Lung (tissue), 12 donors: ENCODE results near the gene FAM98B. TPM values are rescaled to one million over a fixed set of nuclear protein-coding genes. Genes with fewer than 3 reads are reported as not detected.
A peak's percentile ranks its signal among the peaks of the same experiment; 100 is the strongest.

ENCODE experiments used
- ATAC-seq: fragments of 200-7000 bp; cut with Tn5 transposase; one replicate; pipeline ENCODE4 v1.9.1; 2020; ENCODE audit warnings: moderate number of reproducible peaks; ENCODE audit not compliant: insufficient read depth, low FRiP score
- DNase-seq, 3 donors: peaks; one replicate each; pipeline ENCODE4 v3.0.0-alpha.2; 2013 to 2017
- H3K27ac ChIP-seq, 2 donors: one replicate each; pipeline ENCODE4 v1.5.1; 2013; ENCODE audit warnings: mild to moderate bottlenecking in 2 of 2, moderate library complexity in 2 of 2, control low read depth in 1 of 2, inconsistent platforms in 1 of 2, low read depth in 1 of 2, low read length in 1 of 2
- H3K27me3 ChIP-seq, 3 donors: one replicate each; pipeline ENCODE4 v1.5.1; 2013; ENCODE audit warnings: low read length in 2 of 3; ENCODE audit not compliant: control insufficient read depth in 3 of 3, insufficient read depth in 3 of 3
- H3K36me3 ChIP-seq, 4 donors: one replicate each; pipeline ENCODE4 v1.5.1; 2013; ENCODE audit warnings: low read length in 4 of 4, mild to moderate bottlenecking in 1 of 4, moderate library complexity in 1 of 4; ENCODE audit not compliant: control insufficient read depth in 4 of 4, insufficient read depth in 4 of 4
- H3K4me1 ChIP-seq, 5 donors: one replicate each; pipeline ENCODE4 v1.5.1; 2013; ENCODE audit warnings: low read length in 5 of 5, mild to moderate bottlenecking in 2 of 5, moderate library complexity in 1 of 5; ENCODE audit not compliant: control insufficient read depth in 5 of 5, insufficient read depth in 5 of 5
- H3K4me3 ChIP-seq: one replicate; pipeline ENCODE4 v1.5.1; 2013; ENCODE audit warnings: mild to moderate bottlenecking, control low read depth, moderate library complexity
- H3K9ac ChIP-seq, 2 donors: one replicate each; pipeline ENCODE4 v1.5.1; 2013; ENCODE audit warnings: low read length in 2 of 2, control low read depth in 1 of 2; ENCODE audit not compliant: insufficient read depth in 1 of 2
- H3K9me3 ChIP-seq, 4 donors: one replicate each; pipeline ENCODE4 v1.5.1; 2013; ENCODE audit warnings: low read length in 3 of 4, mild to moderate bottlenecking in 1 of 4, moderate library complexity in 1 of 4; ENCODE audit not compliant: control insufficient read depth in 4 of 4, insufficient read depth in 3 of 4
- WGBS, 2 donors: extraction: QIAGEN DNeasy Blood & Tissue Kit; methylation state at CpG; one replicate each; pipeline ENCODE4 v1.1.7; 2013; 5-methylcytosine and 5-hydroxymethylcytosine counted together
- polyA plus RNA-seq, 2 donors: library from polyadenylated mRNA; stranded (reverse); fragments of 200-250 nt; gene quantifications; one replicate each; pipeline ENCODE4 v1.2.1, GENCODE V29; 2013
- total RNA-seq, 2 donors: library from RNA; depleted of rRNA in 1 of 2; stranded (reverse); fragments of >200 nt in 1 of 2; gene quantifications; one replicate each; pipeline ENCODE4 v1.2.1, GENCODE V29; 2014 to 2021
- TF ChIP-seq, protein P1 (sequence below): IDR thresholded peaks from 2 replicates; pipeline ENCODE4 v1.5.1; 2012; ENCODE audit warnings: mild to moderate bottlenecking; ENCODE audit errors: control extremely low read depth, extremely low read depth
- donor health status: control.
- donor health status: control.
- donor health status: Bipolar disorder and iron deficiency.
- donor health status: healthy.
- donor health status: DM: yes; HTN: yes; CAD: no.

FAM98B gene
- total and polyA plus RNA-seq, 4 donors, result 6.9 to 30.3 (median 9.1) TPM

GRCh38 chr15:38533926-38534325 lies 80.0 kb downstream of the FAM98B start:
- Histone ChIP-seq H3K4me3 (no peak overlapping the region), H3K27me3 (no peaks in the 10 kb centered on the region), H3K9ac (no peak overlapping the region), H3K9me3 (no peaks in the 10 kb centered on the region), H3K27ac (no peak overlapping the region), H3K36me3 (no peaks in the 10 kb centered on the region), H3K4me1 (peaks cover 0 to 4% (median 0%) of the 10 kb centered on the region in 5 donors)
- ATAC-seq (no peak), DNase-seq (no peak)
- TF ChIP-seq, protein P1, sequence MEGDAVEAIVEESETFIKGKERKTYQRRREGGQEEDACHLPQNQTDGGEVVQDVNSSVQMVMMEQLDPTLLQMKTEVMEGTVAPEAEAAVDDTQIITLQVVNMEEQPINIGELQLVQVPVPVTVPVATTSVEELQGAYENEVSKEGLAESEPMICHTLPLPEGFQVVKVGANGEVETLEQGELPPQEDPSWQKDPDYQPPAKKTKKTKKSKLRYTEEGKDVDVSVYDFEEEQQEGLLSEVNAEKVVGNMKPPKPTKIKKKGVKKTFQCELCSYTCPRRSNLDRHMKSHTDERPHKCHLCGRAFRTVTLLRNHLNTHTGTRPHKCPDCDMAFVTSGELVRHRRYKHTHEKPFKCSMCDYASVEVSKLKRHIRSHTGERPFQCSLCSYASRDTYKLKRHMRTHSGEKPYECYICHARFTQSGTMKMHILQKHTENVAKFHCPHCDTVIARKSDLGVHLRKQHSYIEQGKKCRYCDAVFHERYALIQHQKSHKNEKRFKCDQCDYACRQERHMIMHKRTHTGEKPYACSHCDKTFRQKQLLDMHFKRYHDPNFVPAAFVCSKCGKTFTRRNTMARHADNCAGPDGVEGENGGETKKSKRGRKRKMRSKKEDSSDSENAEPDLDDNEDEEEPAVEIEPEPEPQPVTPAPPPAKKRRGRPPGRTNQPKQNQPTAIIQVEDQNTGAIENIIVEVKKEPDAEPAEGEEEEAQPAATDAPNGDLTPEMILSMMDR, result no peak

GRCh38 chr15:38534691-38535090 lies 80.8 kb downstream of the FAM98B start:
- DNase-seq (no peak), ATAC-seq (no peak)
- Histone ChIP-seq H3K9ac (no peak overlapping the region), H3K27ac (no peak overlapping the region), H3K27me3 (no peaks in the 10 kb centered on the region), H3K4me3 (no peak overlapping the region), H3K9me3 (no peaks in the 10 kb centered on the region), H3K36me3 (no peaks in the 10 kb centered on the region), H3K4me1 (peaks cover 0 to 4% (median 0%) of the 10 kb centered on the region in 5 donors)
- TF ChIP-seq, protein P1, result no peak
- 86 to 97% methylated on average over 3 of the region's 3 CpGs for WGBS, 2 donors

DNA sequence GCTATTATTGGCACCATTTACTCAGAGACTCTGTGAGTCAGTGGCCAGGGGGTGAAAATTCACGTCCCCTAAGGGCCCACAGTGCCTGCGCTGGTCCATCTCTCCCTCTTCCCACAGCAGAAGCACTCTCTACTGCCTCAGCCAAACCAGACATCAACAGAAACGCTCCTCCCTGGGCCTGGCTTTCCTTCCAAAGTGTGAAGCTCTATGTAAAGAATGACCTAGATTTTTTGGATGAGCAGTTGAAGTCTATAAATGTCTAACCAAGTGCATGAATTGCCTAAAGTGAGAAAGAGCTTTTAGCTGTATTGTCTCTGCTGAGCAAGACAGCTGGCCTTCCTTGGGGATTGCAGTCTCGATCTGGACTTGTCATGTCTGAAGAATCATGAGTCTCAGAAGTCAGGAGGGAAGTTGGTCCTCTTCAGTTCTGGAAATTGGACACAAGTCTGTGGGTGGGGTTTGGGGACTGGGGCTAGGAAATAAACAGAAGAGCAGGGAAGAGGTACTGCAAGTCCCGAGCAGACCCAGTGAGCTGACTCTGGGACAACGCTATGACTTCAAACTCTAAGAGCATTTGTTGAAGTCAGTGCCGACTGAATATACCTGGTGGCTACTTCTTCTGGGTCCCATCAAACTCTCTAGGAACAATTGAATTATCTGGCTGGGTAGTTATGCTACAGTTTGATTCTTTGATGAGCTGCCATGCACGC lies 81.7 kb downstream of the FAM98B start:
- 89 to 90% methylated on average over 8 of the region's 8 CpGs for WGBS, 2 donors
- DNase-seq (no peak), ATAC-seq (no peak)
- H3K36me3 ChIP-seq, result no peaks in the 10 kb centered on the region
- no peaks in the 10 kb centered on the region for H3K27me3 ChIP-seq
- no peak overlapping the region for H3K27ac ChIP-seq
- H3K4me1 ChIP-seq, result peaks cover 0 to 4% (median 0%) of the 10 kb centered on the region in 5 donors
- H3K9me3 ChIP-seq, result no peaks in the 10 kb centered on the region
- TF ChIP-seq, protein P1, result no peak
- no peak overlapping the region for H3K9ac ChIP-seq
- H3K4me3 ChIP-seq, result no peak overlapping the region

GRCh38 chr15:38536201-38536676 lies 82.3 kb downstream of the FAM98B start:
- DNase-seq, result peak in 2 of 3 donors; percentile 18 to 42

More at GRCh38 chr15:38536201-38536676, 82.3 kb downstream of the FAM98B start:
- no peak overlapping the region for H3K27ac ChIP-seq
- 60 to 73% methylated on average over 3 of the region's 3 CpGs for WGBS, 2 donors
- TF ChIP-seq, protein P1, result no peak
- no peaks in the 10 kb centered on the region for H3K36me3 ChIP-seq
- no peak overlapping the region for H3K4me3 ChIP-seq
- H3K27me3 ChIP-seq, result no peaks in the 10 kb centered on the region
- no peak for ATAC-seq
- H3K9ac ChIP-seq, result no peak overlapping the region
- peaks cover 0 to 4% (median 0%) of the 10 kb centered on the region in 5 donors for H3K4me1 ChIP-seq
- H3K9me3 ChIP-seq, result no peaks in the 10 kb centered on the region
